ENCODE results near the gene SCAMP4.

DNA sequence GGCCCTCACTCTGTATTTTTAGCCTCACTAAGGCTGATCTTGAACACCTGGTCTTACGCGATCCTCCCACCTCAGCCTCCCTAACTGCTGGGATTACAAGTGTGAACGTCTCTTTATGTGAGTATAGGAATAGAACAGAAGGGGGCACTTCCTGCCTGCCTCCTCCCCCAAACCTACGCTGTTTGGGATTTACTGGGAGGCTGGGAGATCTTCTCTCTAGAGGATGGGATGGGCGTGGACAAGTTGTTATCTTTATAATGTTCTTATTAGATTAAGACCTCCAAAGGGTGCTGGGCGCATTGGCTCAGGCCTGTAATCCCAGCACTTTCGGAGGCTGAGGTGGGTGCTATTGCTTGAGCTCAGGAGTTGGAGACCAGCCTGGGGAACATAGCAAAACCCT is 32.9 kb downstream of the SCAMP4 start:
- TF ChIP-seq, protein P1, sequence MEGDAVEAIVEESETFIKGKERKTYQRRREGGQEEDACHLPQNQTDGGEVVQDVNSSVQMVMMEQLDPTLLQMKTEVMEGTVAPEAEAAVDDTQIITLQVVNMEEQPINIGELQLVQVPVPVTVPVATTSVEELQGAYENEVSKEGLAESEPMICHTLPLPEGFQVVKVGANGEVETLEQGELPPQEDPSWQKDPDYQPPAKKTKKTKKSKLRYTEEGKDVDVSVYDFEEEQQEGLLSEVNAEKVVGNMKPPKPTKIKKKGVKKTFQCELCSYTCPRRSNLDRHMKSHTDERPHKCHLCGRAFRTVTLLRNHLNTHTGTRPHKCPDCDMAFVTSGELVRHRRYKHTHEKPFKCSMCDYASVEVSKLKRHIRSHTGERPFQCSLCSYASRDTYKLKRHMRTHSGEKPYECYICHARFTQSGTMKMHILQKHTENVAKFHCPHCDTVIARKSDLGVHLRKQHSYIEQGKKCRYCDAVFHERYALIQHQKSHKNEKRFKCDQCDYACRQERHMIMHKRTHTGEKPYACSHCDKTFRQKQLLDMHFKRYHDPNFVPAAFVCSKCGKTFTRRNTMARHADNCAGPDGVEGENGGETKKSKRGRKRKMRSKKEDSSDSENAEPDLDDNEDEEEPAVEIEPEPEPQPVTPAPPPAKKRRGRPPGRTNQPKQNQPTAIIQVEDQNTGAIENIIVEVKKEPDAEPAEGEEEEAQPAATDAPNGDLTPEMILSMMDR (IDR thresholded peaks at IDR 0.05), result no peak
- TF ChIP-seq POLR2A (IDR thresholded peaks at IDR 0.05), result no peak

All from adrenal gland (tissue), 5 donors.